OCI-LY7 (cell line): ENCODE results near the gene STAG1. TPM values are rescaled to one million over a fixed set of nuclear protein-coding genes. Genes with fewer than 3 reads are reported as not detected.

Experiments used
- BruUV-seq: library from RNA; stranded (reverse); fragments of 400-500 nt; replicated peaks from 2 replicates; lab custom pipeline; 2021; lab: Mats Ljungman, UMichigan
- CTCF ChIA-PET: fragments of 300-600 bp; sonication (Branson Sonifier 250); formaldehyde crosslinking; loops from one replicate; lab custom pipeline; 2022; ENCODE audit warnings: antibody characterized with exemption; ENCODE audit not compliant: unreplicated experiment; lab: Charles Lee
- POLR2A ChIA-PET: fragments of 300-600 bp; sonication (Branson Sonifier 250); formaldehyde crosslinking; loops from one replicate; lab custom pipeline; 2022; ENCODE audit warnings: antibody characterized with exemption; lab: Charles Lee
- DNase-seq: peaks from one replicate; pipeline ENCODE4 v3.0.0-alpha.2; 2015; ENCODE audit warnings: low spot score
- H2AFZ ChIP-seq: fragments of 200-600 bp; sonication (generic), shearing (Covaris generic); 2 replicates; pipeline ENCODE4 v1.6.1; 2014; ENCODE audit warnings: mild to moderate bottlenecking, antibody characterized with exemption, low read length, moderate library complexity
- H3K27ac ChIP-seq: fragments of 200-600 bp; sonication (generic); 2 replicates; pipeline ENCODE4 v1.5.1; 2014; ENCODE audit warnings: mixed run types, low read depth, mild to moderate bottlenecking, moderate library complexity, low read length, inconsistent platforms; ENCODE audit not compliant: poor library complexity, severe bottlenecking
- H3K36me3 ChIP-seq: fragments of 200-600 bp; sonication (generic); 2 replicates; pipeline ENCODE4 v1.6.1; 2014; ENCODE audit warnings: mild to moderate bottlenecking, antibody characterized with exemption, low read length, moderate library complexity, mixed read lengths; ENCODE audit not compliant: insufficient read depth
- H3K4me1 ChIP-seq: fragments of 200-600 bp; sonication (generic); 2 replicates; pipeline ENCODE4 v1.5.1; 2014; ENCODE audit warnings: mild to moderate bottlenecking, low read length; ENCODE audit not compliant: insufficient read depth, poor library complexity, severe bottlenecking
- H3K4me2 ChIP-seq: fragments of 200-600 bp; sonication (generic); 2 replicates; pipeline ENCODE4 v1.6.1; 2014; ENCODE audit warnings: mild to moderate bottlenecking, low read length
- H3K4me3 ChIP-seq: fragments of 200-600 bp; sonication (generic); 2 replicates; pipeline ENCODE4 v1.5.1; 2014; ENCODE audit warnings: mild to moderate bottlenecking, low read depth, low read length; ENCODE audit not compliant: poor library complexity, severe bottlenecking
- H3K79me2 ChIP-seq: fragments of 200-600 bp; sonication (generic); 2 replicates; pipeline ENCODE4 v1.6.1; 2016; ENCODE audit warnings: low read depth, mild to moderate bottlenecking, low read length, moderate library complexity, mixed read lengths; ENCODE audit not compliant: insufficient read depth
- H3K9me2 ChIP-seq: fragments of 200-600 bp; sonication (generic); 2 replicates; pipeline ENCODE4 v1.6.1; 2016; ENCODE audit warnings: mild to moderate bottlenecking, low read length, mixed read lengths; ENCODE audit not compliant: insufficient read depth
- H3K9me3 ChIP-seq: fragments of 200-600 bp; sonication (generic); 2 replicates; pipeline ENCODE4 v1.6.1; 2014; ENCODE audit warnings: mild to moderate bottlenecking, mixed run types, low read length, mixed read lengths
- H4K20me1 ChIP-seq: fragments of 200-600 bp; sonication (generic); 2 replicates; pipeline ENCODE4 v1.6.1; 2014; ENCODE audit warnings: mild to moderate bottlenecking, antibody characterized with exemption, low read length, moderate library complexity, mixed read lengths; ENCODE audit not compliant: insufficient read depth
- CTCF ChIP-seq: fragments of 200-600 bp; sonication (generic); conservative IDR thresholded peaks from 2 replicates; pipeline ENCODE4 v1.5.1; 2014; ENCODE audit warnings: mild to moderate bottlenecking, antibody characterized with exemption, low read length, moderate library complexity, mixed read lengths
- EZH2phosphoT487 ChIP-seq: fragments of 200-600 bp; sonication (generic); IDR thresholded peaks from 2 replicates; pipeline ENCODE4 v1.6.1; 2018; ENCODE audit warnings: low read depth, borderline replicate concordance, mild to moderate bottlenecking, mixed run types, antibody characterized with exemption, low read length, moderate library complexity, mixed read lengths
- intact Hi-C: fragments of 100-400 bp; cut with micrococcal nuclease; formaldehyde crosslinking; loops from one replicate; pipeline ENCODE4 v1.10.0; 2022; ENCODE audit not compliant: unreplicated experiment
- total RNA-seq, 2 experiments: library from RNA; depleted of rRNA in 1 of 2; stranded (reverse); fragments of >200 nt in 1 of 2; shearing (Covaris generic) in 1 of 2; gene quantifications; 2 replicates each; pipeline ENCODE4 v1.2.3, GENCODE V29; 2014 to 2022

STAG1 gene
- total RNA-seq, 2 experiments from 2014 or later: 30.7 to 46.6 TPM

GRCh38 chr3:136676009-136676408 is 76.2 kb downstream of the STAG1 start:
- Histone ChIP-seq H2AFZ (no peak overlapping the region), H4K20me1 (peaks cover 19% of the 10 kb centered on the region; the same call in 1 of the 2 replicates), H3K4me3 (no peak overlapping the region), H3K79me2 (peaks cover 95% of the 10 kb centered on the region), H3K4me1 (peaks cover 19% of the 10 kb centered on the region), H3K9me2 (no peaks in the 10 kb centered on the region), H3K4me2 (no peak overlapping the region), H3K9me3 (no peaks in the 10 kb centered on the region), H3K36me3 (0 out of 2 replicates have a peak, but pooled peaks cover 10% of the 10 kb centered on the region), H3K27ac (no peak overlapping the region)
- POLR2A ChIA-PET: interaction anchor here (0.6 to 1.0 kb wide), 3 partner anchors 49 to 63 kb away, joined by 3 to 4 read pairs (median 3); no protein-coding TSS in a partner anchor
- TF ChIP-seq CTCF (no peak), EZH2phosphoT487 (no peak)
- intact Hi-C loops: no loop called here
- DNase-seq: no peak
- CTCF ChIA-PET: no interaction called here
- BruUV-seq: no TSS peak

GRCh38 chr3:136675150-136675858 is 76.9 kb downstream of the STAG1 start:
- no peak for DNase-seq
- H3K4me3 ChIP-seq: no peak overlapping the region
- TF ChIP-seq EZH2phosphoT487: no peak
- TF ChIP-seq CTCF: no peak
- H3K4me2 ChIP-seq: peak overlapping the region; percentile 6; the same call in 1 of the 2 replicates
- peaks cover 19% of the 10 kb centered on the region for H3K4me1 ChIP-seq
- H3K79me2 ChIP-seq: peaks cover 95% of the 10 kb centered on the region
- H3K36me3 ChIP-seq: 0 out of 2 replicates have a peak, but pooled peaks cover 10% of the 10 kb centered on the region
- no peaks in the 10 kb centered on the region for H3K9me2 ChIP-seq
- ChIA-PET POLR2A (interaction anchor here (0.6 to 1.2 kb wide), 5 partner anchors 11 to 236 kb away, joined by 3 to 4 read pairs (median 3); no protein-coding TSS in a partner anchor), CTCF (no interaction called here)
- intact Hi-C loops: no loop called here
- no peaks in the 10 kb centered on the region for H3K9me3 ChIP-seq
- TSS peak; percentile 36 for BruUV-seq
- peaks cover 19% of the 10 kb centered on the region; the same call in 1 of the 2 replicates for H4K20me1 ChIP-seq
- no peak overlapping the region for H2AFZ ChIP-seq
- no peak overlapping the region for H3K27ac ChIP-seq

GRCh38 chr3:136672457-136672856 is 79.7 kb downstream of the STAG1 start:
- intact Hi-C loops: no loop called here
- Histone ChIP-seq H3K4me1 (peaks cover 19% of the 10 kb centered on the region), H3K9me3 (no peaks in the 10 kb centered on the region), H3K27ac (no peak overlapping the region), H3K4me3 (no peak overlapping the region), H3K36me3 (0 out of 2 replicates have a peak, but pooled peaks cover 10% of the 10 kb centered on the region), H3K79me2 (peaks cover 94% of the 10 kb centered on the region), H4K20me1 (peaks cover 19% of the 10 kb centered on the region; the same call in 1 of the 2 replicates), H3K4me2 (no peak overlapping the region), H2AFZ (no peak overlapping the region), H3K9me2 (no peaks in the 10 kb centered on the region)
- no peak for DNase-seq
- no TSS peak for BruUV-seq
- POLR2A ChIA-PET: interaction anchor here (0.6 to 1.2 kb wide), 3 partner anchors 13 to 274 kb away, joined by 3 to 5 read pairs (median 3); no protein-coding TSS in a partner anchor
- CTCF ChIA-PET: no interaction called here
- TF ChIP-seq EZH2phosphoT487: no peak
- TF ChIP-seq CTCF: no peak
